IPS-18a (cell line): Measurements from ENCODE around the gene RAB18.
"Not testable (repeated sequence)": the region's sequence is repeated elsewhere in the genome, so short reads cannot be mapped to it uniquely, and the experiment has no call there.

Experiments used
- H3K27ac ChIP-seq: one replicate; pipeline ENCODE4 v1.5.1; 2013; ENCODE audit warnings: low read length
- H3K27me3 ChIP-seq: one replicate; pipeline ENCODE4 v1.6.1; 2013; ENCODE audit warnings: mild to moderate bottlenecking, low read length; ENCODE audit not compliant: control insufficient read depth, insufficient read depth
- H3K36me3 ChIP-seq: one replicate; pipeline ENCODE4 v1.6.1; 2013; ENCODE audit warnings: low read depth, low read length; ENCODE audit not compliant: control insufficient read depth
- H3K4me1 ChIP-seq: one replicate; pipeline ENCODE4 v1.6.1; 2013; ENCODE audit warnings: low read depth, low read length; ENCODE audit not compliant: control insufficient read depth
- H3K4me3 ChIP-seq: one replicate; pipeline ENCODE4 v1.5.1; 2013; ENCODE audit warnings: low read length
- H3K9ac ChIP-seq: one replicate; pipeline ENCODE4 v1.6.1; 2013; ENCODE audit warnings: mild to moderate bottlenecking, low read length, moderate library complexity
- H3K9me3 ChIP-seq: one replicate; pipeline ENCODE4 v1.6.1; 2013; ENCODE audit warnings: low read depth, low read length; ENCODE audit not compliant: control insufficient read depth

The RAB18 gene

GRCh38 chr10:27561334-27561733 is 57.2 kb downstream of the RAB18 start:
- Histone ChIP-seq H3K9ac (no peak overlapping the region), H3K9me3 (no peaks in the 10 kb centered on the region), H3K27ac (no peak overlapping the region), H3K27me3 (no peaks in the 10 kb centered on the region), H3K4me1 (no peaks in the 10 kb centered on the region), H3K36me3 (no peaks in the 10 kb centered on the region), H3K4me3 (no peak overlapping the region)

- no peaks in the 10 kb centered on the region for H3K27me3 ChIP-seq
- no peak overlapping the region for H3K9ac ChIP-seq
- no peaks in the 10 kb centered on the region for H3K9me3 ChIP-seq
- no peaks in the 10 kb centered on the region for H3K4me1 ChIP-seq
- no peak overlapping the region for H3K27ac ChIP-seq
- H3K36me3 ChIP-seq: no peaks in the 10 kb centered on the region
- no peak overlapping the region for H3K4me3 ChIP-seq
Measured at GRCh38 chr10:27564398-27564797, 60.3 kb downstream of the RAB18 start.

- no peaks in the 10 kb centered on the region for H3K27me3 ChIP-seq
- H3K27ac ChIP-seq: no peak overlapping the region
Measured at GRCh38 chr10:27564880-27565279, 60.8 kb downstream of the RAB18 start.

GRCh38 chr10:27568196-27569175 is 64.4 kb downstream of the RAB18 start:
- no peak overlapping the region for H3K4me3 ChIP-seq
- no peaks in the 10 kb centered on the region for H3K4me1 ChIP-seq
- no peaks in the 10 kb centered on the region for H3K9me3 ChIP-seq
- no peak overlapping the region for H3K9ac ChIP-seq
- no peaks in the 10 kb centered on the region for H3K36me3 ChIP-seq
- H3K27me3 ChIP-seq: no peaks in the 10 kb centered on the region
- H3K27ac ChIP-seq: no peak overlapping the region

More at GRCh38 chr10:27564880-27565279, 60.8 kb downstream of the RAB18 start:
- Histone ChIP-seq H3K9ac (no peak overlapping the region), H3K4me1 (no peaks in the 10 kb centered on the region), H3K4me3 (no peak overlapping the region), H3K9me3 (no peaks in the 10 kb centered on the region), H3K36me3 (no peaks in the 10 kb centered on the region)

GRCh38 chr10:27569946-27570345 is 65.8 kb downstream of the RAB18 start:
- Histone ChIP-seq H3K4me1 (no peaks in the 10 kb centered on the region), H3K9me3 (no peaks in the 10 kb centered on the region), H3K27ac (no peak overlapping the region), H3K36me3 (no peaks in the 10 kb centered on the region), H3K27me3 (no peaks in the 10 kb centered on the region), H3K9ac (no peak overlapping the region), H3K4me3 (no peak overlapping the region)

GRCh38 chr10:27577038-27577437 is 72.9 kb downstream of the RAB18 start:
- H3K4me1 ChIP-seq, H3K9me3 ChIP-seq, H3K27me3 ChIP-seq, H3K9ac ChIP-seq, H3K36me3 ChIP-seq, H3K4me3 ChIP-seq, H3K27ac ChIP-seq: not testable (repeated sequence)

- H3K27me3 ChIP-seq: no peaks in the 10 kb centered on the region
- H3K9me3 ChIP-seq: no peaks in the 10 kb centered on the region
- no peak overlapping the region for H3K4me3 ChIP-seq
- no peak overlapping the region for H3K9ac ChIP-seq
- no peaks in the 10 kb centered on the region for H3K36me3 ChIP-seq
- no peak overlapping the region for H3K27ac ChIP-seq
- no peaks in the 10 kb centered on the region for H3K4me1 ChIP-seq
Measured at GRCh38 chr10:27578316-27578715, 74.2 kb downstream of the RAB18 start.

- no peaks in the 10 kb centered on the region for H3K4me1 ChIP-seq
- no peaks in the 10 kb centered on the region for H3K9me3 ChIP-seq
- no peak overlapping the region for H3K9ac ChIP-seq
- no peak overlapping the region for H3K27ac ChIP-seq
- H3K4me3 ChIP-seq: no peak overlapping the region
- no peaks in the 10 kb centered on the region for H3K27me3 ChIP-seq
- H3K36me3 ChIP-seq: no peaks in the 10 kb centered on the region
Measured at GRCh38 chr10:27581225-27581624, 77.1 kb downstream of the RAB18 start.

GRCh38 chr10:27584302-27584701 is 80.2 kb downstream of the RAB18 start:
- Histone ChIP-seq H3K36me3 (no peaks in the 10 kb centered on the region), H3K9me3 (no peaks in the 10 kb centered on the region), H3K9ac (no peak overlapping the region), H3K27me3 (no peaks in the 10 kb centered on the region), H3K4me1 (no peaks in the 10 kb centered on the region), H3K4me3 (no peak overlapping the region), H3K27ac (no peak overlapping the region)
